Stimulated activated CD8-positive, alpha-beta memory T cell treated with anti-CD3 and anti-CD28 coated beads, Interleukin-12 subunit alpha, Interleukin-12 subunit beta, amount 100 ng/mL, for 24 hours (primary cell): Measurements from ENCODE around the gene FREM1.

Experiments used
- DNase-seq: peaks from one replicate; pipeline ENCODE4 v3.0.0-alpha.2; 2020; ENCODE audit errors: extremely low read depth

FREM1 gene

GRCh38 chr9:14760060-14760459, 150.2 kb downstream of the FREM1 start:
- DNase-seq = no peak

DNA sequence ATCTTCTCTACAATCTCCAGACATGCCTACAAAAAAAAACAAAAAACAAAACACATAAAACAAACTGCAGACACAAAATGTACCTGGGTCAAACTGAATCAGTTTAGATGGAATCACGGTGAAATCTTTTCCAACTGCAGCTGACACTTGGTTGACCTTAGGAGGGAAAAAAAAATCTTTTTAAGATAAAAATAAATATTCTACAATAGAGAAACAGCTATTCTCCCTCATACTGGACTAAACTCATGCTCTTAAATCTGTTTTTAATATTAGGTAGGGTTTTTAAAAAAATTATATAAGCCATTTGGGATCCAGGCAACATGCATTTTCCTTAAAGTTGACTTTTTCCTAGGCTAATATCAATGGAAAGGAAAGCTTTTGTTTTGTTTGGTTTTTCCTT, 153.9 kb downstream of the FREM1 start:
- no peak for DNase-seq

DNA sequence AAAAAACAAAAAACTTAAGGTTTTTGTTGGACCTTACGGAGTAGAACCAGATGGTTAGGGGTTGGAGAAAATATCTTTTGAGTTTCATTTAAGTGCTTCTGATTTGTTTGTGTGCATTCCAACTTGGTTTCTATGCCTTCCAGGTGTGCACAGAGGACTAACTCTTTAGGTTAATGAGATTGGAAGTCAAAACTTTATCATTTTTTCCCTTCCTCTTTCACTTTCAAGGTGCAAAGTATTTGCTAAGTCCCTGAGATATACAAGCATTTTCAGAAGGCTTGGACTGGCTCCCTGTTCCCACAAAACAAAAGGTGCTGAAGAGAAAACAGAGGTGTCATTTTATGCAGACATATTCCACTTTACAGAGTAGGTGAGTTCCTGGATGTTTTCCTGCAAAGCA, 157.4 kb downstream of the FREM1 start:
- no peak for DNase-seq

DNA sequence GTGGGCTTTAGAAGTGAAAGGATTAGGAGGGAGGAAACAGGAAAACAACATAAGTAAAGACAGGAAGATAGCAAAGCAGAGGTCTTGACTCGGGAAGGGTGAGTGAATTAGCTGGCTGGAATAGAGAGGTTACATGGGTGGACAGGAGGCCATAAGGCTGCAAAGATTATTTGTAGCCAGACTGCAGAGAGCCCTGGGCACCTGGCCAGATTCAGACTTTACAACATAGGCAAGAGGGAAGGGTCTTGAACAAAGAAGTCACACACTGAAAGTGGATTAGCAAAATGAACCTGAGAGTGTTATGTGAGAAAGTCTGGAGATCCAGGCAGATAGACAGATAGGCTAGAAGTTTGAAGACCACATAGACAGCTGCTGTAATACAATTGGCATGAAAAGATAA, 158.0 kb downstream of the FREM1 start:
- DNase-seq = no peak

- no peak for DNase-seq
Measured at GRCh38 chr9:14750821-14751220, 159.4 kb downstream of the FREM1 start.

DNA sequence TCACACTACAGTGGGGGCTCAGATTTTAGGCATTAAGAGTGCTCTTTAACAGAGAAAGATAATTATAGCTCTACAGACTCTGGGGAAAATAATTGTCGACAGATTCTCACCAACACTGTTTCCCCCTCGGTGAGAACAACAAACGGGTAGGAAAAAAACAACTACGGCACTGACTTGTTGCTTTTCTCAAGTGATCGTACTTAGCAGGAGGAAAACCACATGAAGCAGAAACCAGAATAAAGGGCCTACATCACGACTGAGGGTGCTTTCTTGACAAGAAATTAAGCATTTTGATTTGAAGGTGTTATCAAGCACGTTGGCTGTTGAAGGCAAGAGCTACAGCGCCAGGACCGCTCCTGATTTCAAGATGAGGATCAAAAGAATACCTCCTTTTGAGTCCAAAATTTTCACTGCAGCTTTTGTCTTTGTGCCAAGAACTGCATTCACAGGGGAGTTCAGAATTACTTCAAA, 160.5 kb downstream of the FREM1 start:
- no peak for DNase-seq

- no peak for DNase-seq
Measured at GRCh38 chr9:14748373-14748772, 161.9 kb downstream of the FREM1 start.

GRCh38 chr9:14747111-14747510, 163.1 kb downstream of the FREM1 start:
- DNase-seq = no peak

- DNase-seq = no peak
Measured at GRCh38 chr9:14746626-14747025, 163.6 kb downstream of the FREM1 start.

GRCh38 chr9:14744768-14745167, 165.5 kb downstream of the FREM1 start:
- no peak for DNase-seq

- DNase-seq = no peak
Measured at GRCh38 chr9:14741369-14741768, 168.9 kb downstream of the FREM1 start.

- no peak for DNase-seq
Measured at GRCh38 chr9:14733133-14733532, 177.1 kb downstream of the FREM1 start.

DNA sequence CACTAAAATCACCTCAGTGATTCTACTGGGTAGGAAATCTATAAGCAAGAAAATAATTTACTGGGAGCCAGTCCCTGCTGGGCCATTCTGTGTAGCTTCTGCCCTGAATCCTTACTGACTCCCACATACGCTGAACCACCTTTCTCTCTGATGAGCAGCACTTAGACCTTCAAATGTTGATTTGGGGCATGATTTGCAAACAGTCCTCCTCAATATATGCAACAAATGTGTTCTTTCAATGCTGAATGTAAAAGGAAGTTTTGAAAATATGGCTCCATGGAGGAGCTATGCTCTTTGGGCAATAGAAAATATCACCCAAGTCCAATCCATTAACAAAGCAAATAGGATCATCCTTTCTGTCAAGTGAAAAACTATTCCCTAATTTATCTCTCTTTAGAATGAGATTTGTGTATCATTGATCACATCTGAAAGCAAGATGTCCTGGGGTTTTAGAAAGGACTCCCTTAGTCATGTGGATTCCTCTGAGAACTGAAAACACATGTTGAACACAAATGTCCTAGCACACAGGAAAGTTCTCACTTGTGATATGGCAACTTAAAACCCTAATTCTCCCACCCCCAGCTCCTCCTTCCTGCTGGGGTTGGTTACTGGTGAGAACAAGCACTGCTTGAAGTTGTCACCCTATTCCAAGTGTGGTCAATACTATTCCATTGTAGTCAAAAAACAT, 178.8 kb downstream of the FREM1 start:
- no peak for DNase-seq

DNA sequence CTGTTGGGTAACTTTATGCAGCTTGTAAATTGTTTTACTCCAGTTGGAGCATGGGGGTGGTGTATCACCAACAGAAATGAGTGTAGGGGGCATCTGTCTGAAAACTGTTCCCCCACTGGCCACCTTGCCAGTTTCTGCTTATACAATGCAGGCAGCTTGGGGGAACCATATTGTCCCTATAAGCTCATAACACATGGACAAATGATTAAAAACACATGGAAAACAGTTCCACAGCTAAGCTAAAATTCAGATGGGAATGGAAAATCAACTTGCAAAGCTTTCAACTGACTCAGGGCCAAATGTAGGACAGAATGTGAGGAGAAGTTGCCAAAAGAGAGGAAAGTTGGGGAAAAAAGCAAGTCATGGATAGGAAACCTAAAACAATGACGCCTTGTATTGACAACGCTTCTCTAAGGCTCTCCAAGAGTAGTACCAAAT, 179.7 kb downstream of the FREM1 start:
- no peak for DNase-seq

DNA sequence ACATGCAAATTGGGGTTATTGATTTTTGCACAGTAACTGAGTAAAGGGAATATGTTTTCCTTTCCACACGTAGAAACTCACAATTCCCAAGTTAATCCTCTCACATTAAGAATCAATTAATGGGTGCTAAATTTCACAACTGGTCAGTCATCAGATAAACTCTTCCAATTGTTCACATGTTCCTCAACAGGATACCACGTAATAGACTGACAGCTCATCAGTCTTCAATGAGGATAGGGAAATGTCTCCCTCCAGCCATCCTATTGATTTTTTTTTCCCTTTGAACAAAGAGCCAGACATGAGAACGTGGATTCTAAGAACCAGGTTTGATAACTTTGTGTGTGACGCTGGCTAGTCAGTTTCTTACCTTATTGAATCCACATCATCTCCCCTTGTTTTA, 186.9 kb downstream of the FREM1 start:
- no peak for DNase-seq

GRCh38 chr9:14722391-14723035, 187.7 kb downstream of the FREM1 start, which contains the start of gene CER1:
CER1 (minus strand) TSS chr9:14722733; CDS start chr9:14722672, 61 bp downstream.
- no peak for DNase-seq

- DNase-seq = no peak
Measured at GRCh38 chr9:14719231-14719923, 190.9 kb downstream of the FREM1 start.

DNA sequence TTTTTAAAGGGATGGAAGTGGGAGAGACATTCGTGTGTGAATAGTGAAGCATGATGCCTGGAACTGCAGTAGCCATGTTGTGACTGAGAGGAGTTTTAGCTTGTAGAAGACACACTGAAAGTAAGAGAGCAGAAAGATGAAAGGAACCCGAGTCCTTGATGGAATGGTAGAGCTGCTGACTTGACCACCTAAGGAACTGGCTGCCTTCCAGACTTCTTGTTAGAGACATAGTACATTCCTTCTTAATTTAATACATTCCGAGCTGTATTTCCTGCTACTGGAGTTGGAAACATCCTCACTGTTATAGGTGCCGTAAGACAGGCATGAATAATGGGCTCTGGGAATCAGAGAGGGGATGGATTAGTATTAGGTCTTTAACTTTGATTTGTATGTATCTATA, 195.1 kb downstream of the FREM1 start:
- no peak for DNase-seq

- no peak for DNase-seq
Measured at GRCh38 chr9:14713187-14713767, 197.0 kb downstream of the FREM1 start.

GRCh38 chr9:14710804-14711203, 199.4 kb downstream of the FREM1 start:
- DNase-seq = no peak

DNA sequence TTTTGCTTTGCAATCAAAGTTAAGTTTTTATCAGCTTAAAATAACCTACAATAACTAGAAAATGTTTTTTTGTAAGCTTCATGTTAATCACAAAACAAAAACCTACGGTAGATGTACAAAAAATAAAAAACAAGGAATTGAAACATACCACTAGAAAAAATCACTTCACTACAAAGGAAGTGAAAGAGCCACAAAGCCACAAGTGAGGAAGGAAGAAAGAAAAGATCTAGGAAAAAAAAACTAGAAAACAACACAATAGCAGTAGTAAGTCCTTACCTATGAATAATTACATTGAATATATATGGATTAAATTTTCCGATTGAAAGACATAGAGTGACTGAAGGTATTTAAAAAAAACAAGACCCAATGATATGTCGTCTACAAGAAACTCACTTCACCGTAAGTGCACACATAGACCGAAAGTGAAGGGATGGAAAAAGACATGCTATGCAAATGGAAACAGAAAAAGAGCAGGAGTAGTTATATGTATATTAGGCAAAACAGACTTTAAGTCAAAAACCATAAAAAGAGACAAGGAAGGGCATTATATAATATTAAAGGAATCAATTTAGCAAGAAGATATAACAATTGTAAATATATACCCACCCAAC, 203.6 kb downstream of the FREM1 start:
- no peak for DNase-seq

- DNase-seq = no peak
Measured at GRCh38 chr9:14705079-14705478, 205.1 kb downstream of the FREM1 start.
